ENCODE data around the gene MGME1.
A peak's percentile ranks its signal among the peaks of the same experiment; 100 is the strongest.

The MGME1 gene

DNA sequence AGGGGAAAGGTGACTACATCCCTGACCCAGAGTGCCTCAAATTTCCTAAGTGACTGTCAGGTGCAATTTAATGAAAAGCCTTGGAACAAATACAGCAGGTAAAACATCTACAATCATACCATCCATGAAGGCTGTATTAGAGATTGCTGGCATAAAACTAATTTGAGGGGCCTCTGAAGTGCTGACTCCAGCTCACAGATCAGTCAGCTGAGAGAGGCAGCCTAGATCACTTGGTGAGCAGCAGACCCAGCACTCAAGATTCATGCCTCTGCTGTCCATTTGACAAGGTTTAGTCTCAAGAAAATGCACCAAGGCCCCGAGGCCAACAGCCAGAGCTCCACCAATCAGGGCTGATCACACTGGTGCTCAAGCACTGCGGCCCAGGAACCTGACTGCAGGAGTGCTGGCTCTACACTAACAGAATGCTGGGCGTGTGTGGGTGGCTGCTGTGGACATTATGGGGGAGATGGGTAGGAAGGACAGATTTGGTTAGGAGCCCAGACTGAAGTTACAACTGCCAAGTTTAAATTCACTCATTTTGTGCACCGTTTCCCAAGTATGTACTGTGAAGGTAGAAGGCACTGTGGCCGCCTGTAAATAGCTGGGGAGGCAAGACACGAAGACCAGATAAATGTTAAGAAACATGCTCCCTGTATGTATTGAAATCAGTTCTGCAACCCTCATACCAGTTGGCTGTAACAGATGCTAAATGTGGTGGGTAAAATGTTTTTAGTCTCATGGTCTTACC is 28.4 kb upstream of the MGME1 start:
- no peak for DNase-seq (ENCODE audit: low spot score)

DNA sequence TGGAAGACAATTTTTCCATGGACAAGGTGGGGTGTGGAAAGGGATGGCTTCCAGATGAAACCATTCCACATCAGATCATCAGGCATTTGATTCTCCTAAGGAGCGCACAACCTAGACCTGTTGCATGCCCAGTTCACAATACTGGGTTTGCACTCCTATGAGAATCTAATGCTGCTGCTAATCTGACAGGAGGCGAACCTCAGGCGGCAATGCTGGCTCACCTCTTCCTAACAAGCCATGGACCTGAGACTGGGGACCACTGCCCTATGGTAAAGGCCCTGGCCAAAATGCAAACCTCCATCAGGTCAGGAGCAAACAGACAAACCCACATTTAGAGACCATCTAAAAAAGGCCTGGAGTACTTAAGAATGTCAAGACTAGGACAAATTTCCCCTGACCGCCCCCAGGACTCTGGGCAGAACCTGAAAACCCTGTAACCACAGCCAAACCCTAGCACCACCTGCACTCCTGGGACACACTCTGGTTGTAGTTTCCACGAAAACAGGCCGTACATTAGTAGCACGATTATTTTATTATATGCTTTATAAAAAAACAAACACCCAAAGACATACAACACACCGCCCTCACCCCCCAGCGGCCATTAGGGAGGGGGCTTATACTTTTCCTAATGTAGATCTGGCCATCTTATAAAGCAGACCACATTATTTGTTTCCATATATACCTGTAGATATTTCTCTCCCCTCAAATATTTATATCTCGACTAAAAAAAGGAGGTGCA is 27.6 kb upstream of the MGME1 start:
- DNase-seq (ENCODE audit: low spot score), result no peak

DNA sequence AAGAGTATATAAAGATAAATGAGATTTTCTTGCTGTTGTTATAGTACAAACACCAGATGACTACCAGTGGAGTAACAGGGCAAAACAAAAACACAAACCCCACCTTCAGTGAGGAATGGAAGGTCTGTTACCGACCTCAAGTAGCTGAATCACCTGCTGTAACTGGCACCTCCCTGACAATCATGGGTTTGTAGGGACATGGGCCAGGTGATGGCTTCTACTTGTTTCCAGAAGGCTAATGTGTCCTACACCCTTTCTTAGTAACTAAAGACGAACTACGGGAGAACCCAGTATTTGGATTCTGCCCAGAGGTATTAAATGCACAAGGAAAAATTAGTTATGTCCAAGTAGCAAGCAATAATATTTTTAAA is 27.0 kb upstream of the MGME1 start:
- no peak for DNase-seq (ENCODE audit: low spot score)

DNA sequence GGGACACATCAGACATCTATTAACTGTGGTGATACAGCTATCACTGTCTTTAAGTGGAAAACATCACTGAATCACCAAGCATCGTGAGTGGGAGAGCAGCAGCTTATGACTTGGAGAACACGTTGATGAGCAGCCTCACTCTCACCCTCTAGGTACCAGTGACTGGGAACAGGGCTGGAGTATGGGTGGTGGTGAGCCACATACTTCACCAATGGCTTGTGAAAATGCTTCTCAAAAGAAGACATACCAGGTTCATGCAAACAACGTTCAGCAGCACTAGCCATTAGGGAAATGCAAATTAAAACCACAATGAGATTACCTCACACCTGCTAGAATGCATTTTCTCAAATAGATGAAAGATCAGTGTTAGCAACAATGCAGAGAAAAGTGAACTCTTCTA is 25.5 kb upstream of the MGME1 start:
- no peak for DNase-seq (ENCODE audit: low spot score)

DNA sequence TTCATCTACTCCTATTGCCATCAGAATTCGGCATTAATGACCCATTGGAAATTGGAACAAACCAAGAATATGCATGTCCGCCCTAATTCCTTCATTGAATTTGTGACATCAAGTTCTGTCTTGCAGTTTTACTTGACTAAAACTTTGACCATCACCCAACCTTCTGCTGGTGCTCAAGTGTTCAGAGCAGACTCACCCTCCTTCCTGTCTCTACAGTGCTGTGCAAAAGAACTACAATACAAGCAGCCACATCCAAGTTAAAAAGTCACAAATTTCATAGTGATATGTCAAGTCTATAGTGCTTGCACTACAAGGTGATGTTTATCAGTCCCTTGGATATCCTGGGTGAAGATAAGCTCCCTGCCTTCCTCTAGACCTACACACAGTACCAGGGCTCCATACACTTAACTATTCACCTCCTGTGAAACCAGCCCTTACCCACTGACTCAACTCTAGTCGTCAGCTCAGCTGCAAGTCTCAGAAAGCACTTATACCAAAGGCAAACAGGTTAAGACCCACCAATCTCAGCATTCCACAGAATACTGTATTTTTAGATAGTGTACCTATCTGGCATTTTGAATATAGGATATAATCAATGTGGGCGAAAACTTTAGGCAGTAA is 23.9 kb upstream of the MGME1 start:
- DNase-seq (ENCODE audit: low spot score), result no peak

DNA sequence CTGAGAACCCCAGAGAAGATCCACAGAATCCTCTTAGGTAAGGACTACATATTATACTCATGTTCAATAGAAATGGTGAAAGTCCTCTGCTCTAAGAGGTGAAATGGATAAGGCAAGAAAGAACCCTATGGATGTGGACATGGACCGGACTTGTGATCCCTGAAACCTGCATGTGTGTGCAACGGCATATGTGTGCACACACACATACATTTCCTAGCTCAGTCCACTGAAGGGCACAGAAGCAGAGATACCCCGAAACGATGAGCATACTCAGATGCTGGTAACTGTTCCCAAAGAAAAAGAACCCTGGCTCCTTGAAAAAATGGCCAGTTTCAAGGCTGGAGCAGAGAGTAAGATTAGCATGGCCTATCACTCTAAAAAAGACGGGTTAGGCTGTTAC is 22.8 kb upstream of the MGME1 start:
- DNase-seq (ENCODE audit: low spot score), result no peak

DNA sequence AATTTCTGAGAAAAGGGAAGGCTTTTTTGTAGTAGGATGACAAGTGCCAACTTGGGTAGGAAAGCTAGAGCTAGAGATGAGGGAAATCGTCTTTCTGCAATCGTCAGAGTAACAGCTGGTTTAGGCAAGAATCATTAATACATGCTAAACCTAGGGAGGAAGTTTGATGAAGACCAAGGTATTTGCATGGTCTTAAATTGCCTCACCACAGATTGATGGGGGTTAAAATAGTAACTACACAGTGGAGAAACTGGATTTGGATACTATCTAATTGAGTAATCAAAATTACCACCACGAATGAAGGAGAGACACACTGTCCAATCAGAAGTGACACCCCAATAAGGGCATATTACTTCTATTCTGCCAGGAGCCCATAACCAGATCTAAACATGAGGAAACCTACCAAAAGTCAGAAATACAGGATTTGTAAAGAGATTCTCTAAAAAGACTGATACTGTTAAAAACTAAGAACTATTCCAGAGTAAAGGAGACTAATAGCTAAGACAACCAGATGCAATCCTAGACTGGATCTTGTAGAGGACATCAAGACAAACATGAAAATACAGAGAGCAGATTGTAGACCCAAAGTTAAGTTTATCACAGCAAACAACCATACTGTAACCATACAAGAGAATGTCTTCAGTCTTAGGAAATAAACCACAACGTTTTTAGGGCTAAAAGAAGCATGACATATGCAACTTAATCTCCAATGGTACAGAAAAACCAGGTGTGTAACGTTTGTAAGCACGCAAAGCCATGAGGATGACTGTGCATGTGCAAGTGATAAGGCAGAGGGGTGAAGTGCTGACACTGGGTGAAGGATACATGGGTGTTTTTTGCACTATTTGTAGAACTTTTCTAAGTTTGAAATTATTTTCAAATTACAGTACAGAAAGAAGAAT is 22.0 kb upstream of the MGME1 start:
- no peak for DNase-seq (ENCODE audit: low spot score)

DNA sequence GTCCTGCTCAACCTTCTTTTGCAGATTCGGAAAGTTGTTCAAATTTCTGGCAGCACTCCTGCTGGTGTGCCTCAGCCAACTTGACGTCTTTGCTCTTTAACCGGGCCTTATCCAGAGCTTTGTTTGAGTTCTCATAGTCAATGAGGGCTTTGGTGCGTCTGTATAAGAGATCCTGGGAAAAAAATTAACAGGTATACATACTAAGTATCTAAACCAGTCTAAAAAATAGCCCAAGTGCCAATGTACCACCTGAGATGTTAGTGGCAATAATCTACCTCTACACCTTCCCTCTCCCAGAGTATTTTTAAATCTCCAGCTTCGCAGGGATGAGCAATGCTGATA is 21.4 kb upstream of the MGME1 start:
- no peak for DNase-seq (ENCODE audit: low spot score)

DNA sequence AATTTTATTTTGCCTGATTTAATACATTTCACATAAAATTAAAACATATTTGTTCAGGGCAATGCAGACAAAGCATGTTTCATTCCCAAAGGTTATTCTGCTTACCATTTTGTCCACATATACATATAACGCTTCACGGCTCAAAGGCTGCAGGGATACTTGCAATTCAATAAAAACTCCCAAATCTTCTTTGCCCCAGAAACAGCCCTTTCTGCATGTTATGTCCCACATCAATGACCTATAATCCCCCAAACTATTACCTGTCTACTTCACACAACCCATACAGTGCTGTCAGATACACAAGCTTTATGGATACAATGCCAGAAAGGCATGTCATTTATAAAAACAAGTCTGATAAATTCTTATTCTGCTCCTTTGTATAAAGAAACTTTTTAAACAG is 20.4 kb upstream of the MGME1 start:
- DNase-seq (ENCODE audit: low spot score), result no peak

DNA sequence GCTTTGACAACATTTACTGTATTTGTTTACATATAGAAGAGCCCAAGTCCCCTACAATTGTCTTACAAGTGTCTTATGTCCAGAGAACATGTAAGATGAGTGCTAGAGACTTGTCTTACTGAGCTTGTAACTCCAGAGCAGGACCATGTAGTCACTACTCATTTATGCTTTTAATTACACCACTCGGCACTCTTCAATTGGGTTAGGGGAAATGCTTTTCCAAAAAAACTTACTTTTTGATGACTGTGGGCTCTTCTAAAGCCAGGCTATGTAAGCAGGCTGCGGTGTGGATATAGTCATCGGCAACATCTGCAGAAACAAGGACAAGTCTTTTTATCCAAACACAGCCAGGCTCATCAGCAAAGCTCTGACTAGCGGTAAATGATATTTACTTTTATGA is 18.9 kb upstream of the MGME1 start:
- no peak for DNase-seq (ENCODE audit: low spot score)

DNA sequence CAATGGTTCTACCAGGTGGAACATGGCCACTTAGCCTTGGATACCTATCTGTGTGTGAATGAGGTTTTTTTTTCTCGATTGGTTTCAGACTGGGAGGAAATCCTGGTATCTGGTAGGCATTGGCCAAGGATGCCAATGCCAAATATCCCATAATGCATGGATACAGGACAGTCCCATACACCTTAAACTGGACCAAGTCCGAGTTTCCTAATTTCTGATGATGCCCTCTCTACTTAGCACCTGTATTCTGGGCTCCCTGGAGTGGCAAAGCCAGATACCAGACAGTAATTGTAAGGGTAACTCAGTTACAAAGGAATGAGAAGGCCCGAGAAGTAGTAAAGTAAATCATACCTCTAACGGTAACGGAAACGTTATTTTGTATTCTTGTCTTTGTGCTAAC is 18.1 kb upstream of the MGME1 start:
- DNase-seq (ENCODE audit: low spot score), result no peak

DNA sequence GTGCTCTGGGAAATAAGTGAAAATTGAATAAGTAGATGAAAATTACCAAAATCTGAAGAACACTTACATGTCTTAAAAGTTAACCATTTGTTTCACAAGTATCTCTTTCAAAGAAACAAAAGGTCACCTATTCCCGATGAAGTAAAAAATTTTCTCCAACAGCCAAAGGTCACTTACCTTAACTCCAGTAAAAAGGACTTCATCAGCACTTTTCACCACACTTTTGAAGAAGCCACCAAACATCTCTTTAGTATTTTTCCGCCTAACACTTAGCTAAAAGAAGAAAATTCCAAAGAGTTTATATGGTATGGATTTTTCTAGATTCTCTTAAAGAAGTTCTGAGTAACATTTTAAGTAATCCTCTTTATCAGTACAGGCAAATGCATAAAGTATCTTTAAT is 17.5 kb upstream of the MGME1 start:
- no peak for DNase-seq (ENCODE audit: low spot score)

DNA sequence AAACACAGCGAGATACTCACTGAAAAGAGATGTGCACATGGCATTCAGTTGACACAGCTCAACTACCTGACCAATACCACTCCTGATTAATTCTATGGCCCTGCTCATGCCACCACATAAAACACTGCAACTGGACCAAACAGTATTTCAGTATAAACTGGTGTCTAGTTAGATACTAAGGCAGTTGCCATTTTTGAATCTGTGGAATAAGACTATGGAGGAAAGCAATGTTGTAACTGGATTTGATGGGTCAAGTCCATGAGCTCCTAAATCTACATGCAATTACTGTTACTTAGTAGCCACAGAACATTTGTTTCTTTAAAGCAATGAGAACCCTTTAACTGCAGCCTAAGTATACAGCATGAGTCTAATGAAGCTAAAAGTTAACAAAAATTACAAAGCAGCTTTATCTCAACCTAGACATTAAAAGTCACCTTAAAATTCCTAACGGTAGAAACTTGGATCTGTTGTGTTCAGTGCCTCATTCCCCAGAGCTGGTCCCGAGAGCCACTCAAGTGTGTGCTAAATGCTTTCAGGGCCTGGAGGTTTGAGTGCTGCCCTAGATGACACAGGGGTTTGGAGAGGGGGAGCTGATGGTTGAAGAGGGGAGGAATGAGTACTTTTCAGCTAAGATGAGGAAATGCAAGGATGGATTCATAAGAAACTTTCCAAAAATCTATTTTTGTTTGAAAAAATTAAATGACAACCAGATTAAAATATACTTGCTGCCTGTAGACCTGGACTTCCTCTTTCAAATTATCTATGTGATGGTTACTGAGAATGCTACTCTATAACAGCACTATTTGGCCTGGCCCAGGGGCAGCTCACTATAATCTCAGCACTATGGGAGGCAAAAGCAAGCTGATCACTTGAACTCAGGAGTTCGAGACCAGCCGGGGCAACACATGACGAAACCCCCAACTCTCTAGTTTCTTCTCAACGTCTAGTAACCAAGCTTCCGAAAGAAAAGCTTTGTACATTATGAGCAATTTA is 15.8 kb upstream of the MGME1 start:
- no peak for DNase-seq (ENCODE audit: low spot score)

DNA sequence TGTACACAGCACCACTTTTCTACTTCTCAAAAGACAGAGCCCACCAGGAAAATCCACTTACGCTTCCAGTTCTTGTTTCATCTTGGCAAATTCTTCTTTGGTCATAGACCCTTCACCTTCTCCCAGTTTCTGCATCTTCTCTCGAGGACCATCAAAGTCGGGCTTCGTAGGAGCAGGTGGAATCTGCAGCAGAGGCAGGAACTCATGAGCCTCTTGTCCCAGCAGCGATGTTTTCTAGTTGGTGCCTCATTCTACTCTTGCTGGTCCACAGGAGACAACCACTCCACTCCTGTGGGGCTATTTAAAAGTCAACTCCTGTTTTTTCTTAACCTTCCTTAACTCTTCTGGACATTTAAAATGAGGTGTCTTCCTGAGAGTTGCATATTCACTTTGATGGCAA is 14.9 kb upstream of the MGME1 start:
- DNase-seq (ENCODE audit: low spot score), result no peak

DNA sequence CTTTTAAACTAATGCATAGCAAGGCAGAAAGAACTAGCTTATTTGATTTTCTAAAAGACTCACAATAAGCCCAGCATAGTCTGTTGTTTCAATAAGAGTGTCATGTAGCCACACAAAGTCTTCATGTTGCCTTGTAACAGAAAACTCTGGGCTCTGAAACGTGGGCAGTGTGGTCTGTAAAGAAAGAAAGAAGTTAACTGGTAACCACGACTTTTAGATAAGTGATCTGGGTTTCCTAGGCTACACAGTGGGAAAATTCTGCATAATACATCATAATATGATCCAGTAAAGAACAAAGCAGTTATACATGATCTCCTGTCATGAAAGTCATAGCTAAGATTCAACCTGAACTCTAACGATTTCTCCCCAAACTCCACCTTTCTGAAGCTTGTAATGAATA is 13.5 kb upstream of the MGME1 start:
- DNase-seq (ENCODE audit: low spot score), result no peak

DNA sequence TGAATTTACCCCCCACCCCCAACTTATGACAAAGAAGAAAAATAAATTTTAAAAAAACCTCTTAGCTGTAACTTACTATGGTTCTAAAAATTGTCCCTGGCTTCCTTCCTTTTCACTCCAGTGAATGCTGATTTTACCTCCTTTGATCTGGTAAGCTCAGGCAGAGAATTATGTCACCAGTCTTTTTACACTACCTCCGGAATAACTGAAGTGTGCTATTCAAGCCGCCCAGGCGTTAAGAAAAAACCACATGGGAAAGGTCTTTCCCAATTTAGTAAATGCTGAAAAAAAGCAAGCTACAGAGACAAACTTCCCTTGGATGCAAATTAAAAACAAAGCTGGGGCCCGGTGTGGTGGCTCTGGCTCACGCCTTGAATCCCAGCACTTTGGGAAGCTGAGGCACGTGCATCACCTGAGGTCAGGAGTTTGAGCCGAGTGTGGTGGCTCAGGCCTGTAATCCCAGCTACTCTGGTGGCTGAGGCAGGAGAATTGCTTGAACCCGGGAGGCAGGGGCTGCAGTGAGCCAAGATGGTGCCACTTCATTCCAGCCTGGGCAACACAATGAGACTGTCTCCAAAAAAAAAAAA is 12.6 kb upstream of the MGME1 start:
- no peak for DNase-seq (ENCODE audit: low spot score)

DNA sequence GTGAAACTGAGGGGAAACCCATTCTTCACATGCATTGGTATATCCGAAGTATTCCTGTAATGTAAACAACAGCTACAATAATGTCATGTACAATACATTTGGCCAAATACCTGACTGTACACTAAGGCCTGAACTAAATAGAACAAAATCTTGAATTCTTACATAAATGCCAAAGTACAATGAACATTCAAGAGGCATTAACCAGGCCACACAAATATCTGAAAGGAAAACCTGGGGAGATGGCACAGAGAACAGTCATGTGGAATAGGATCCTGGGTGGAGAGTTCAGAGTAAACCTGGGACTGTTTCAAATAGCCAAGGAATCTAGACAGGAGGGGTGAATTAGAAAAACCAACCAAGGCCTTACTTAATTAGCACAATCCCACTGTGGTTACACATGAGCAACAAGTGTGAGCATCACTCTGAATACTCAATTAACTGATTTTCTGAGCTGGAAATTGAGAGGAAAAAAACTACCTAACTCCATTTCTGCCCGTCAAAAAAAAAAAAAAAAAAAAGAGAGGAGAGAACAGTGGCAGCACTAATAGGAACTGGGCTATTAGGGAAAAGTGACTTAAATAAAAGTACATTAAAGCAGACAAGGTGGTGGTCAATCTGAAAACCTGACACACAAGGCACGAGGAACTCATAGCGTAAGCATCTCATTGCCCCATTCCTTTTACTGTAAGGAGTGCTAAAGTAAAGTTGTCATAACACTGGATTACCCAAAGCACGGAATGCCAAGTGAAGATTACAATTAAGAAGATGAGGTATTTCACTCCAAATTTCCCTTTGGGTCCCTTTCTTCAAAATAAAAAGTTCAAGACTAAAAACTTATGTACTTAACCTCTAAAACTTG is 11.1 kb upstream of the MGME1 start:
- no peak for DNase-seq (ENCODE audit: low spot score)

DNA sequence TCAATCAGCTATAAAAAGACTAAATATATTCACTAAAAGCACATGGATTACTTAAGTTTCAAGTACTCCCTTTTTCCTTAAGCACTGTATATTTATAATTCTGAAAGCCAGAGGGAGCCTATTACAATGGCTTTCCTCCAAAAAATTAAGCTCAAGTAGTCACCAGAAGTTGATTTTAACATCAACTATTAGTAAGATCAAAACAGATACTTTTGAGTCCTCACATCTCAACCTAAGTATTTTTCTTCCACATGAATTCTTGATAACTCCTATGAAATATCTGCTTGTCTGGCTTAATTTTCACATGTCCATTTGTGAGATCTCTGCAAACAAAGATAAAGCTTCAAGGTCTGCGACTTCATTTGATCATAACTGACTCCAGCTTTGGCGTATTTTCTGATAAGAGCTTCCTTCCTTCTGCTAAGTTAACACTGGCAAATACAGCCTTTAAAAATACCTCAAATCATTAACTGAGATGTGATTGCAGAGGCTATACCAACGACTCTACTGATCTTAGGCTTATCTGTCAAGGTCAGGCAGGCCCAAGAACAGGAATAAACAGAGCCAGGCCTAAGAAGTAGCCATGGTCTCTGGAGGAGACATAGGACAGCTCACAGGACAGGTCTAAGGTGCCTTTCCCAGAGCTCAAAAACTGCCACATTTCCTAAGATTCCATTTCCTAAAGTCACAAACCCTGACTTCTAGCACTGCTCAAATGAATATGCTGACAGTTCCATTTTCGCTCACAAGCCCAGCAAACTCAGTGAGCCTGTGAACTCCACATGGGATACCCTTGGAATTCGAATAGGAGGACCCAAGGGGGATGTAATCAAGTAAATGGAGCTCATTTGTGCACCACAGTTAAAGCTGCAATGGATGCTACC is 10.2 kb upstream of the MGME1 start:
- peak; percentile 60 for DNase-seq (ENCODE audit: low spot score)

DNA sequence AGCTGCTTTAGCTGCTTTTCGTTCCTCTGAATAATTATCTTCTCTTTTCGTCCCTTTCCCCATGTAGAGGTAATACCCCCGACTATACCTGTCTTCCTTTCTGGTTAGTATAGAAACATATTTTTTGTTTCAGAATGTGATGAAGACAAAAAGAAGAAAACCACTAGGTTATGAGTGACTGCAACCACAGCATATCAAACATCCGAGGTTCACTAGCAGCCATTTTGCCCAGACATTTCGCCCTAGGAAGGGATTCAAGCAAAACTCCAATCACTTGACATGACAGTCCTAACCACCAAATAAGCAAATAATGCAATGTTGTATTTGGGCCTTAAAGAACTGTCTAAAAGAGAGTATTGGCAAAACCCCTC is 9.6 kb upstream of the MGME1 start:
- DNase-seq (ENCODE audit: low spot score), result peak; percentile 8
